SK-N-SH treated with all-trans-retinoic acid at 6 μM for 48 hours (cell line): ENCODE data around the gene C3orf22.

Experiments used
- ATAC-seq: fragments of 200-7000 bp; cut with Tn5 transposase; 3 replicates; pipeline ENCODE4 v1.9.1; 2020; ENCODE audit warnings: mild to moderate bottlenecking, moderate library complexity
- ARNTL ChIP-seq: fragments of 450-650 bp; formaldehyde crosslinking; IDR thresholded peaks from 2 replicates; pipeline ENCODE4 v1.5.0; 2020; ENCODE audit warnings: low read depth, mild to moderate bottlenecking, moderate library complexity, borderline replicate concordance
- BACH2 ChIP-seq: fragments of 250-450 bp; sonication (Bioruptor Pico); IDR thresholded peaks from 2 replicates; pipeline ENCODE4 v1.9.0; 2021; ENCODE audit warnings: mild to moderate bottlenecking, borderline replicate concordance
- ESRRG ChIP-seq: fragments of 250-450 bp; sonication (Bioruptor Pico); IDR thresholded peaks from 2 replicates; pipeline ENCODE4 v1.6.1; 2021; ENCODE audit warnings: mild to moderate bottlenecking
- GLIS3 ChIP-seq: fragments of 250-450 bp; sonication (Bioruptor Pico); IDR thresholded peaks from 2 replicates; pipeline ENCODE4 v1.5.0; 2020; ENCODE audit warnings: mild to moderate bottlenecking, moderate library complexity
- ISL1 ChIP-seq: fragments of 250-450 bp; sonication (Bioruptor Pico); IDR thresholded peaks from 2 replicates; pipeline ENCODE4 v2.1.2; 2022; ENCODE audit warnings: mild to moderate bottlenecking, moderate library complexity
- OSR1 ChIP-seq: fragments of 250-450 bp; sonication (Bioruptor Pico); IDR thresholded peaks from 2 replicates; pipeline ENCODE4 v1.8.0; 2022; ENCODE audit warnings: moderate library complexity, mild to moderate bottlenecking, inconsistent platforms
- PPARA ChIP-seq: fragments of 250-450 bp; sonication (Bioruptor Pico); IDR thresholded peaks from 2 replicates; pipeline ENCODE4 v1.5.0; 2020; ENCODE audit warnings: mild to moderate bottlenecking, borderline replicate concordance
- RARB ChIP-seq: fragments of 250-450 bp; sonication (Bioruptor Pico); IDR thresholded peaks from 2 replicates; pipeline ENCODE4 v1.8.0; 2021; ENCODE audit warnings: mild to moderate bottlenecking, moderate library complexity
- SNAI2 ChIP-seq: fragments of 250-450 bp; sonication (Bioruptor Pico); IDR thresholded peaks from 2 replicates; pipeline ENCODE4 v1.5.0; 2020; ENCODE audit warnings: mild to moderate bottlenecking, moderate library complexity
- TOX ChIP-seq: fragments of 250-450 bp; sonication (Bioruptor Pico); IDR thresholded peaks from 2 replicates; pipeline ENCODE4 v1.8.0; 2021; ENCODE audit warnings: mild to moderate bottlenecking, moderate library complexity, borderline replicate concordance
- ZC3H10 ChIP-seq: fragments of 250-450 bp; sonication (Bioruptor Pico); IDR thresholded peaks from 2 replicates; pipeline ENCODE4 v1.5.1; 2021; ENCODE audit warnings: mild to moderate bottlenecking, moderate library complexity
- ZFP30 ChIP-seq: fragments of 450-650 bp; formaldehyde crosslinking; IDR thresholded peaks from 2 replicates; pipeline ENCODE4 v1.5.0; 2022; ENCODE audit warnings: mild to moderate bottlenecking, moderate library complexity
- ZNF565 ChIP-seq: fragments of 450-650 bp; formaldehyde crosslinking; conservative IDR thresholded peaks from 2 replicates; pipeline ENCODE4 v1.5.0; 2020; ENCODE audit warnings: low read depth, mild to moderate bottlenecking, moderate library complexity
- ZNF70 ChIP-seq: fragments of 450-650 bp; formaldehyde crosslinking; IDR thresholded peaks from 2 replicates; pipeline ENCODE4 v1.5.0; 2020; ENCODE audit warnings: mild to moderate bottlenecking, moderate library complexity
- ZNF8 ChIP-seq: fragments of 450-650 bp; formaldehyde crosslinking; IDR thresholded peaks from 2 replicates; pipeline ENCODE4 v1.5.0; 2020; ENCODE audit warnings: mild to moderate bottlenecking, moderate library complexity
- TF ChIP-seq, protein P1 (sequence below): fragments of 250-450 bp; sonication (Bioruptor Pico); IDR thresholded peaks from 2 replicates; pipeline ENCODE4 v1.5.0; 2020; ENCODE audit warnings: mild to moderate bottlenecking, moderate library complexity
- TF ChIP-seq, protein P2 (sequence below): fragments of 250-450 bp; sonication (Bioruptor Pico); IDR thresholded peaks from 2 replicates; pipeline ENCODE4 v1.5.1; 2020; ENCODE audit warnings: low read depth, mild to moderate bottlenecking, moderate library complexity
- TF ChIP-seq, protein P3 (sequence below): fragments of 250-450 bp; sonication (Bioruptor Pico); IDR thresholded peaks from 2 replicates; pipeline ENCODE4 v1.8.0; 2021; ENCODE audit warnings: low read depth, mild to moderate bottlenecking, moderate library complexity, borderline replicate concordance
- TF ChIP-seq, protein P4 (sequence below): fragments of 250-450 bp; sonication (Bioruptor Pico); IDR thresholded peaks from 2 replicates; pipeline ENCODE4 v1.5.1; 2021; ENCODE audit warnings: mild to moderate bottlenecking, moderate library complexity

C3orf22 gene

DNA sequence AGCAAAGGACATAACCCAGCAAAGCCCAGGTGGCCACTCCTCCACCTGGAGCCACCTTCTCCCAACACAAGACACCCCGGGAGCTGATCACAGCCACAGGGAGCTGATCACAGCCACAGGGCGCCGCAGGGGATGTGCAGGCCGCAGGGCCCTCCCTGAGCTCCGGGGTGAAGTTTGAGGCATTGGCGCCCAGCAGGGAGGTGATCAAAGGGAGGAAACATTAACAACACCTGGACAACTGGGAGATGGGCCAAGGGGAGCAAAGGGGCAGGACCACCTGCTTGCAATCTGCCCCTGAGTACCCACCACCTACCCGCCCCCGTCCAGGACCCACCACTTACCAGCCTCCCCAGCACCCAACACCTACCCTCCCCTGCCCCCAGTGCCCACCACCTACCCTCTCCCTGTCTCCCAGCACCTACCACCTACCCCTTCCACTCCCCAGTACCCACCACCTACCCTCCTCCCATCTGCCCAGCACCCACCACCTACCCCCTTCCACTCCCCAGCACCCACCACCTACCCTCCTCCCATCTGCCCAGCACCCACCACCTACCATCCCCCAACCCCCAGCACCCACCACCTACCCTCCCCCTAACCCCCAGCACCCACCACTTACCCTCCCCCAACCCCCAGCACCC lies 43.5 kb downstream of the C3orf22 start:
- no peak for ATAC-seq
- TF ChIP-seq SNAI2 (CRISPR knock-in tag) (no peak), ESRRG (no peak), ARNTL (CRISPR knock-in tag) (no peak), ISL1 (CRISPR knock-in tag) (no peak), ZFP30 (no peak), TOX (no peak), ZNF565 (CRISPR knock-in tag) (no peak), OSR1 (CRISPR knock-in tag) (no peak), ZNF8 (CRISPR knock-in tag) (no peak)
- TF ChIP-seq, protein P1, sequence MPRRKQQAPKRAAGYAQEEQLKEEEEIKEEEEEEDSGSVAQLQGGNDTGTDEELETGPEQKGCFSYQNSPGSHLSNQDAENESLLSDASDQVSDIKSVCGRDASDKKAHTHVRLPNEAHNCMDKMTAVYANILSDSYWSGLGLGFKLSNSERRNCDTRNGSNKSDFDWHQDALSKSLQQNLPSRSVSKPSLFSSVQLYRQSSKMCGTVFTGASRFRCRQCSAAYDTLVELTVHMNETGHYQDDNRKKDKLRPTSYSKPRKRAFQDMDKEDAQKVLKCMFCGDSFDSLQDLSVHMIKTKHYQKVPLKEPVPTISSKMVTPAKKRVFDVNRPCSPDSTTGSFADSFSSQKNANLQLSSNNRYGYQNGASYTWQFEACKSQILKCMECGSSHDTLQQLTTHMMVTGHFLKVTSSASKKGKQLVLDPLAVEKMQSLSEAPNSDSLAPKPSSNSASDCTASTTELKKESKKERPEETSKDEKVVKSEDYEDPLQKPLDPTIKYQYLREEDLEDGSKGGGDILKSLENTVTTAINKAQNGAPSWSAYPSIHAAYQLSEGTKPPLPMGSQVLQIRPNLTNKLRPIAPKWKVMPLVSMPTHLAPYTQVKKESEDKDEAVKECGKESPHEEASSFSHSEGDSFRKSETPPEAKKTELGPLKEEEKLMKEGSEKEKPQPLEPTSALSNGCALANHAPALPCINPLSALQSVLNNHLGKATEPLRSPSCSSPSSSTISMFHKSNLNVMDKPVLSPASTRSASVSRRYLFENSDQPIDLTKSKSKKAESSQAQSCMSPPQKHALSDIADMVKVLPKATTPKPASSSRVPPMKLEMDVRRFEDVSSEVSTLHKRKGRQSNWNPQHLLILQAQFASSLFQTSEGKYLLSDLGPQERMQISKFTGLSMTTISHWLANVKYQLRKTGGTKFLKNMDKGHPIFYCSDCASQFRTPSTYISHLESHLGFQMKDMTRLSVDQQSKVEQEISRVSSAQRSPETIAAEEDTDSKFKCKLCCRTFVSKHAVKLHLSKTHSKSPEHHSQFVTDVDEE (CRISPR knock-in tag), result no peak
- TF ChIP-seq, protein P2, sequence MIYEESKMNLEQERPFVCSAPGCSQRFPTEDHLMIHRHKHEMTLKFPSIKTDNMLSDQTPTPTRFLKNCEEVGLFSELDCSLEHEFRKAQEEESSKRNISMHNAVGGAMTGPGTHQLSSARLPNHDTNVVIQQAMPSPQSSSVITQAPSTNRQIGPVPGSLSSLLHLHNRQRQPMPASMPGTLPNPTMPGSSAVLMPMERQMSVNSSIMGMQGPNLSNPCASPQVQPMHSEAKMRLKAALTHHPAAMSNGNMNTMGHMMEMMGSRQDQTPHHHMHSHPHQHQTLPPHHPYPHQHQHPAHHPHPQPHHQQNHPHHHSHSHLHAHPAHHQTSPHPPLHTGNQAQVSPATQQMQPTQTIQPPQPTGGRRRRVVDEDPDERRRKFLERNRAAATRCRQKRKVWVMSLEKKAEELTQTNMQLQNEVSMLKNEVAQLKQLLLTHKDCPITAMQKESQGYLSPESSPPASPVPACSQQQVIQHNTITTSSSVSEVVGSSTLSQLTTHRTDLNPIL, result no peak
- TF ChIP-seq, protein P3, sequence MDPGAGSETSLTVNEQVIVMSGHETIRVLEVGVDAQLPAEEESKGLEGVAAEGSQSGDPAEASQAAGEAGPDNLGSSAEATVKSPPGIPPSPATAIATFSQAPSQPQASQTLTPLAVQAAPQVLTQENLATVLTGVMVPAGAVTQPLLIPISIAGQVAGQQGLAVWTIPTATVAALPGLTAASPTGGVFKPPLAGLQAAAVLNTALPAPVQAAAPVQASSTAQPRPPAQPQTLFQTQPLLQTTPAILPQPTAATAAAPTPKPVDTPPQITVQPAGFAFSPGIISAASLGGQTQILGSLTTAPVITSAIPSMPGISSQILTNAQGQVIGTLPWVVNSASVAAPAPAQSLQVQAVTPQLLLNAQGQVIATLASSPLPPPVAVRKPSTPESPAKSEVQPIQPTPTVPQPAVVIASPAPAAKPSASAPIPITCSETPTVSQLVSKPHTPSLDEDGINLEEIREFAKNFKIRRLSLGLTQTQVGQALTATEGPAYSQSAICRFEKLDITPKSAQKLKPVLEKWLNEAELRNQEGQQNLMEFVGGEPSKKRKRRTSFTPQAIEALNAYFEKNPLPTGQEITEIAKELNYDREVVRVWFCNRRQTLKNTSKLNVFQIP (CRISPR knock-in tag), result no peak

DNA sequence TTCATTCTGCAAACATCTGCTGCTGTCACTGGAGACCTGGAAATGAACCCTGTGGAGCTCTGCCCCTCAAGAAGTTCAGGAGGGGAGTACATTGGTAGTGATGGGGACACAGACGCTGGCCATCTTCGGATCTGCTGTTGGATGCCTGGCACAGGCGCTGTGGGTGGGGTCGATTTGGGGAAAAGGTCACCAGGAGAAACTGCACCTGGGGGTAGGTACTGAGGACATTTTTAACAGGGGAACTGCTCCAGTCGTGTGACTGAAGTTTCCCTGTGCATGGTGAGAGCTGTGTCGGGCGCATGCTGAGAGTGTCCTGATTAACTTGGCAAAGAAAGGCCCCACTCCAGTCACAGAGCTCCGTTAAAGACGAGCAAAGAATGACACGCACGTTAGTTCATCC lies 44.6 kb downstream of the C3orf22 start:
- ATAC-seq, result no peak
- TF ChIP-seq, protein P3 (CRISPR knock-in tag), result no peak
- no peak for TF ChIP-seq BACH2 (CRISPR knock-in tag)
- TF ChIP-seq ESRRG, result no peak
- TF ChIP-seq GLIS3 (CRISPR knock-in tag), result no peak
- TF ChIP-seq, all 23 proteins: peak for 0

DNA sequence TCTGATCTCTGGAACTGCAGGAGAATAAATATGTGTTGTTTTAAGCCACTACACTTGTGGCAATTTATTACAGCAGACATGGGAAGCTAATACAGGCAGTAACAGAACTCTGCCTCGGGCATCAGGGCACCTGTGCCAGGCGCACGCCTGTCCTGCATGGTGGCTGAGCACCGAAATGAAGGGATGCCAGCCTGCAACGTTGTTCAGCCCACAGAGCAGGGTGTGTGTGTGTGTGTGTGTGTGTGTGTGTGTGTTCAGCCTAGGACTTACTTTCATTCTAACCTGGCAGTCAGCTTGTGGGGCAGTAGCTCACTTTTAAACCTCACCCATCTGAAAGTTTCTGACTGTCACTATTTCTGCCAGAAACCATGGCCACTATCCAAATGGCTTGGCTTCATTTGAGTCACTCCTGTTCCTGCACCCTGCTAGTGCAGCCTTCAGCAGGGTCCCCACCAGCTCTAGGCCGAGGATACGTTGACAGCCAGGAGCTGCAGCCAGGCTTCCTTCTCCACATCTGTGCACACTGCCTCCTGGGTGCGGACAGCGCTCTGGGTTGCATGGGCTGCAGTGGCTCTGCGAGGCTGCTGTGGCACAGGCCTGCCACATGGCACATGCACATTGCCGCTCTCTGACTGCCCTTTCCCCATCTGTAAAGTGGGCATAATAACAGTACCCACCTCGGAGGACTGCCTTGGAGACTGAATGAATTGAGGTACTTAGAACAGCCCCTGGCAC lies 45.6 kb downstream of the C3orf22 start:
- no peak for ATAC-seq

DNA sequence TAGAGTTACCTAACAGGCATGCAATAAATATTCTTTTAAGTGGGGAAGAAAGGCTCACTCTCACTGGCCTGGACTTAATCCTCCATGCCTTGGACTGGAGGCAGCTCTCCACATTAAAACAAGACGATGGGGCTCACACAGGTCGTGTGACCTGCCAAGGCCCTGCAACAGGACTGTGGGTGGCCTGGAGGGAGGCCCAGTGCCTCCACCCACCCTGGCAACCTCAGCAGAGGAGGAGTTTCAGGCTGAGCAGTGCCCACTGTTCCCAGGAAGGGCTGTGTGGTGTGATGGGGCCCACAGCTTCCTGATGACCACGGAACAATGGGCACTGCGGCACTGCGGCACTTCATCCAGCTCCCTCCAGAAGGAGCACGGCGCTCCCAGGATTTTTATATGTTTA lies 46.7 kb downstream of the C3orf22 start:
- no peak; the same call in 2 of the 3 replicates for ATAC-seq
- TF ChIP-seq, protein P1 (CRISPR knock-in tag), result no peak
- no peak for TF ChIP-seq ZFP30
- TF ChIP-seq ZNF70 (CRISPR knock-in tag), result no peak
- TF ChIP-seq, protein P4, sequence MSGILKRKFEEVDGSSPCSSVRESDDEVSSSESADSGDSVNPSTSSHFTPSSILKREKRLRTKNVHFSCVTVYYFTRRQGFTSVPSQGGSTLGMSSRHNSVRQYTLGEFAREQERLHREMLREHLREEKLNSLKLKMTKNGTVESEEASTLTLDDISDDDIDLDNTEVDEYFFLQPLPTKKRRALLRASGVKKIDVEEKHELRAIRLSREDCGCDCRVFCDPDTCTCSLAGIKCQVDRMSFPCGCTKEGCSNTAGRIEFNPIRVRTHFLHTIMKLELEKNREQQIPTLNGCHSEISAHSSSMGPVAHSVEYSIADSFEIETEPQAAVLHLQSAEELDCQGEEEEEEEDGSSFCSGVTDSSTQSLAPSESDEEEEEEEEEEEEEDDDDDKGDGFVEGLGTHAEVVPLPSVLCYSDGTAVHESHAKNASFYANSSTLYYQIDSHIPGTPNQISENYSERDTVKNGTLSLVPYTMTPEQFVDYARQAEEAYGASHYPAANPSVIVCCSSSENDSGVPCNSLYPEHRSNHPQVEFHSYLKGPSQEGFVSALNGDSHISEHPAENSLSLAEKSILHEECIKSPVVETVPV, result no peak
- no peak for TF ChIP-seq RARB (CRISPR knock-in tag)
- TF ChIP-seq, protein P3 (CRISPR knock-in tag), result no peak
- no peak for TF ChIP-seq ZNF8 (CRISPR knock-in tag)
- TF ChIP-seq, protein P2, result no peak
- no peak for TF ChIP-seq PPARA (CRISPR knock-in tag)
- TF ChIP-seq ZC3H10 (CRISPR knock-in tag), result no peak

More for the DNA sequence above, 45.6 kb downstream of the C3orf22 start:
- no peak for TF ChIP-seq ISL1 (CRISPR knock-in tag)
- TF ChIP-seq OSR1 (CRISPR knock-in tag), result no peak
- TF ChIP-seq BACH2 (CRISPR knock-in tag), result no peak
- TF ChIP-seq PPARA (CRISPR knock-in tag), result no peak
- TF ChIP-seq, all 23 proteins: peak for 0
